Measurements from ENCODE around the gene SLC6A18. TPM values are rescaled to one million over a fixed set of nuclear protein-coding genes. Genes with fewer than 3 reads are reported as not detected.
A peak's percentile ranks its signal among the peaks of the same experiment; 100 is the strongest.
"Not testable (repeated sequence)": the region's sequence is repeated elsewhere in the genome, so short reads cannot be mapped to it uniquely, and the experiment has no call there.

The SLC6A18 gene
- total RNA-seq, 1 donor from 2014 or later: not detected

- not testable (repeated sequence) for DNase-seq (ENCODE audit: low spot score); ATAC-seq
These were observed 58.5 kb downstream of the SLC6A18 start for GRCh38 chr5:1283729-1284041.

GRCh38 chr5:1284336-1284970, 59.3 kb downstream of the SLC6A18 start:
- DNase-seq (ENCODE audit: low spot score): peak; percentile 24
- ATAC-seq: not testable (repeated sequence)

- ATAC-seq: no peak
- DNase-seq (ENCODE audit: low spot score): peak; percentile 15
These were observed 60.0 kb downstream of the SLC6A18 start for GRCh38 chr5:1285141-1285540.

GRCh38 chr5:1285883-1286291, 60.7 kb downstream of the SLC6A18 start:
- DNase-seq (ENCODE audit: low spot score) (peak; percentile 28), ATAC-seq (no peak)

- DNase-seq (ENCODE audit: low spot score): peak; percentile 33
- no peak for ATAC-seq
These were observed 63.5 kb downstream of the SLC6A18 start for GRCh38 chr5:1288439-1289335.

- ATAC-seq: not testable (repeated sequence)
- DNase-seq (ENCODE audit: low spot score): peak; percentile 27
These were observed 64.4 kb downstream of the SLC6A18 start for GRCh38 chr5:1289559-1289958.

- ATAC-seq: not testable (repeated sequence)
- peak; percentile 4 for DNase-seq (ENCODE audit: low spot score)
These were observed 65.8 kb downstream of the SLC6A18 start for GRCh38 chr5:1290956-1291355.

GRCh38 chr5:1291611-1292080, 66.5 kb downstream of the SLC6A18 start:
- no peak for ATAC-seq
- peak; percentile 27 for DNase-seq (ENCODE audit: low spot score)

- ATAC-seq (no peak), DNase-seq (ENCODE audit: low spot score) (peak; percentile 30)
These were observed 67.0 kb downstream of the SLC6A18 start for GRCh38 chr5:1292139-1292538.

- ATAC-seq: no peak
- DNase-seq (ENCODE audit: low spot score): no peak
These were observed 67.8 kb downstream of the SLC6A18 start for GRCh38 chr5:1292846-1293415.

- ATAC-seq: no peak
- DNase-seq (ENCODE audit: low spot score): peak; percentile 34
These were observed 68.4 kb downstream of the SLC6A18 start for GRCh38 chr5:1293416-1294205.

- ATAC-seq (no peak), DNase-seq (ENCODE audit: low spot score) (peak; percentile 36)
These were observed 69.1 kb downstream of the SLC6A18 start for GRCh38 chr5:1294206-1294834.

- DNase-seq (ENCODE audit: low spot score) (peak; percentile 36), ATAC-seq (no peak)
These were observed 69.9 kb downstream of the SLC6A18 start, which contains the start of gene TERT for GRCh38 chr5:1294835-1295649. TERT (minus strand) TSS chr5:1295068; CDS start chr5:1294989, 79 bp downstream.

GRCh38 chr5:1295650-1296037, 70.5 kb downstream of the SLC6A18 start:
- peak; percentile 28 for DNase-seq (ENCODE audit: low spot score)

More at GRCh38 chr5:1295650-1296037, 70.5 kb downstream of the SLC6A18 start:
- ATAC-seq: no peak

Other genes with a start within 250 kb of the SLC6A18 start
- 1.6 TPM for gene NKD2, start 216.6 kb upstream of the SLC6A18 start, total RNA-seq
- gene SLC12A7, start 113.3 kb upstream of the SLC6A18 start, total RNA-seq: 56.5 TPM
- gene SLC6A19, start 23.8 kb upstream of the SLC6A18 start, total RNA-seq: 0.73 TPM
- 0.10 TPM for gene TERT, start 69.7 kb downstream of the SLC6A18 start, total RNA-seq
- gene CLPTM1L, start 119.7 kb downstream of the SLC6A18 start, total RNA-seq: 147 TPM
- gene SLC6A3, start 220.1 kb downstream of the SLC6A18 start, total RNA-seq: not detected

Measured in left lobe of liver (tissue), 2 donors.